PFSK-1 (cell line): Measurements from ENCODE around the gene MIPOL1.

Experiments
- FOXP2 ChIP-seq: optimal IDR thresholded peaks from 2 replicates; pipeline ENCODE3; 2011; ENCODE audit warnings: borderline replicate concordance, control low read depth, inconsistent platforms; ENCODE audit not compliant: insufficient read depth; ENCODE audit errors: extremely low read length, extremely low read depth
- POLR2AphosphoS5 ChIP-seq: IDR thresholded peaks from 2 replicates; pipeline ENCODE4 v1.6.1; 2012; ENCODE audit warnings: low read depth, mild to moderate bottlenecking, control low read depth, low read length, moderate library complexity
- SIN3A ChIP-seq: IDR thresholded peaks from 2 replicates; pipeline ENCODE4 v1.6.1; 2012; ENCODE audit warnings: mild to moderate bottlenecking, low read length, moderate library complexity, borderline replicate concordance; ENCODE audit not compliant: insufficient read depth
- TAF1 ChIP-seq: IDR thresholded peaks from 2 replicates; pipeline ENCODE4 v1.6.1; 2012; ENCODE audit warnings: low read length, control low read depth, borderline replicate concordance; ENCODE audit not compliant: insufficient read depth
- TF ChIP-seq, protein P1 (sequence below), 2 experiments: IDR thresholded peaks; 2 replicates each; pipeline versions ENCODE4 v1.6.1 to v1.8.0; 2011 to 2012; ENCODE audit warnings: low read depth in 2 of 2, low read length in 2 of 2, control low read depth in 1 of 2, inconsistent platforms in 1 of 2, mild to moderate bottlenecking in 1 of 2, moderate library complexity in 1 of 2; ENCODE audit not compliant: insufficient read depth in 1 of 2

Gene MIPOL1

DNA sequence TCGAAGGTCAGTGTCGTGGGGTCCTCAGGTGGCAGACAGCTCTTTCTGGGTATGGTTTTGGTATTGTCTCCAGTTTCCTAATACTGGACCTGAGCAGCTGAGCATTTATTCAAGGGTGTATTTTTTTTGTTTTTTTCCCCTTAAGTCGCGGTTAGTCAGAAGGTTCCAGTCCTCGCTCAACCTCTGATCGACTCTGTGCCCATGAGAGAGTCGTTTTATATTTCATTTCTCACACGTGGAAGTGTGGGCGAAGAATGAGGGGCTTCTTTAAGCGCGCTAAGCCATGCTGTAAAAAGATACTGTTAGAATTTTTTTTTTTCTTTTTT is 499 bp downstream of the MIPOL1 start:
- no peak for TF ChIP-seq SIN3A
- TF ChIP-seq, protein P1, sequence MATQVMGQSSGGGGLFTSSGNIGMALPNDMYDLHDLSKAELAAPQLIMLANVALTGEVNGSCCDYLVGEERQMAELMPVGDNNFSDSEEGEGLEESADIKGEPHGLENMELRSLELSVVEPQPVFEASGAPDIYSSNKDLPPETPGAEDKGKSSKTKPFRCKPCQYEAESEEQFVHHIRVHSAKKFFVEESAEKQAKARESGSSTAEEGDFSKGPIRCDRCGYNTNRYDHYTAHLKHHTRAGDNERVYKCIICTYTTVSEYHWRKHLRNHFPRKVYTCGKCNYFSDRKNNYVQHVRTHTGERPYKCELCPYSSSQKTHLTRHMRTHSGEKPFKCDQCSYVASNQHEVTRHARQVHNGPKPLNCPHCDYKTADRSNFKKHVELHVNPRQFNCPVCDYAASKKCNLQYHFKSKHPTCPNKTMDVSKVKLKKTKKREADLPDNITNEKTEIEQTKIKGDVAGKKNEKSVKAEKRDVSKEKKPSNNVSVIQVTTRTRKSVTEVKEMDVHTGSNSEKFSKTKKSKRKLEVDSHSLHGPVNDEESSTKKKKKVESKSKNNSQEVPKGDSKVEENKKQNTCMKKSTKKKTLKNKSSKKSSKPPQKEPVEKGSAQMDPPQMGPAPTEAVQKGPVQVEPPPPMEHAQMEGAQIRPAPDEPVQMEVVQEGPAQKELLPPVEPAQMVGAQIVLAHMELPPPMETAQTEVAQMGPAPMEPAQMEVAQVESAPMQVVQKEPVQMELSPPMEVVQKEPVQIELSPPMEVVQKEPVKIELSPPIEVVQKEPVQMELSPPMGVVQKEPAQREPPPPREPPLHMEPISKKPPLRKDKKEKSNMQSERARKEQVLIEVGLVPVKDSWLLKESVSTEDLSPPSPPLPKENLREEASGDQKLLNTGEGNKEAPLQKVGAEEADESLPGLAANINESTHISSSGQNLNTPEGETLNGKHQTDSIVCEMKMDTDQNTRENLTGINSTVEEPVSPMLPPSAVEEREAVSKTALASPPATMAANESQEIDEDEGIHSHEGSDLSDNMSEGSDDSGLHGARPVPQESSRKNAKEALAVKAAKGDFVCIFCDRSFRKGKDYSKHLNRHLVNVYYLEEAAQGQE (IDR thresholded peaks at IDR 0.05; ENCODE audit: insufficient read depth in 1 of 2, low read depth in 2 of 2, low read length in 2 of 2): no peak
- no peak for TF ChIP-seq FOXP2
- no peak for TF ChIP-seq POLR2AphosphoS5
- no peak for TF ChIP-seq TAF1

GRCh38 chr14:37198907-37199306 is 1.2 kb downstream of the MIPOL1 start:
- TF ChIP-seq, protein P1 (IDR thresholded peaks at IDR 0.05; ENCODE audit: insufficient read depth in 1 of 2, low read depth in 2 of 2, low read length in 2 of 2): no peak
- TF ChIP-seq SIN3A (no peak), TAF1 (no peak), FOXP2 (no peak), POLR2AphosphoS5 (no peak)

- TF ChIP-seq TAF1 (no peak), POLR2AphosphoS5 (no peak), FOXP2 (no peak), SIN3A (no peak)
- TF ChIP-seq, protein P1 (IDR thresholded peaks at IDR 0.05; ENCODE audit: insufficient read depth in 1 of 2, low read depth in 2 of 2, low read length in 2 of 2): no peak
Observed at GRCh38 chr14:37201724-37202123, 4.0 kb downstream of the MIPOL1 start.

- TF ChIP-seq FOXP2: no peak
- no peak for TF ChIP-seq SIN3A
- TF ChIP-seq TAF1: no peak
- TF ChIP-seq, protein P1 (IDR thresholded peaks at IDR 0.05; ENCODE audit: insufficient read depth in 1 of 2, low read depth in 2 of 2, low read length in 2 of 2): no peak
- no peak for TF ChIP-seq POLR2AphosphoS5
Observed at GRCh38 chr14:37202265-37202664, 4.5 kb downstream of the MIPOL1 start.

DNA sequence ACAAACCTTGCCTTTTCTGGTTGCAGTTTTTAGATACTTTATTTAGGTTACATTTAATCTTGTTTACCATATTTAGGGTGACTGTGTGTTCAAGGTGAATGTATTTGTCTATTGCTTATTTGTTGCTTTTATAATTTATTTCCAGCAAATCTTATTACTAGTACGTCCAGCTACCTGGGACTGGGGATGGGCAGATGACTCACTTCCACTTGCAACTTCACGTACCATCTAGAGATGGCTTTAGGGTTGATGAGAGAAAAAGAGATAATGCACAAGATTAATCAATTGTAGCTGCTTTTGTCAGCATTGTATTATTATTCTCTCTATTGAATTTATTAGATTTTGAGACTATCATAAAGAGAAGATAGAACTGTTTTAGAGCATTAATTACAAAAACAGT is 5.1 kb downstream of the MIPOL1 start:
- no peak for TF ChIP-seq TAF1
- no peak for TF ChIP-seq FOXP2

DNA sequence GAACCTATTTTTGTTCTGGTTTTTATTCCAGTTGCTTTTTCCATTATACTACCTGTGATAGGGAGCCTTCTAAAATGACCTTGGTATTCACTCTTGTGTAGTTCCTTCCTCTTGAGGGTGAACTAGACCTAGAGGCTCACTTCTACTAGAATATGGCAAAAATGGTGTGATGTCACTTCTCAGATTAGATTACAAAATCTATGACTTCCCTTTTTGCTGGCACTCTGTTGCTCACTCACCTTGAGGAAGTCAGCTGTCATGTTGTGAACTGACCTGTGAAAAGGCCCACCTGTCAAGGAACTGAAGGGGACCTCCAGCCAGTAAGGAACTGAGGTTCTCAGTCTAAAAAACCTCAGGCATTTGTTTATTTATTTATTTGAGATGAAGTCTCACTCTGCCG is 5.7 kb downstream of the MIPOL1 start:
- TF ChIP-seq TAF1 (no peak), SIN3A (no peak), FOXP2 (no peak), POLR2AphosphoS5 (no peak)
- TF ChIP-seq, protein P1 (IDR thresholded peaks at IDR 0.05; ENCODE audit: insufficient read depth in 1 of 2, low read depth in 2 of 2, low read length in 2 of 2): no peak
